T-helper 1 cell treated with Interleukin-12 subunit alpha and Interleukin-12 subunit beta and Interleukin-4 antibody, amounts not matched to agents 30 ng/mL and 1 ng/mL, for 36 hours (primary cell): ENCODE measurements around the gene SLC9A8. TPM values are rescaled to one million over a fixed set of nuclear protein-coding genes. Genes with fewer than 3 reads are reported as not detected.

ENCODE experiments used
- intact Hi-C: fragments of 100-400 bp; cut with micrococcal nuclease; formaldehyde crosslinking; loops from one replicate; pipeline ENCODE4 v1.15.1; 2024
- total RNA-seq: library from RNA; stranded (reverse); gene quantifications from 2 replicates; pipeline ENCODE4 v1.2.3, GENCODE V29; 2022

SLC9A8 gene
- total RNA-seq, 1 donor from 2014 or later: 30.7 TPM

DNA sequence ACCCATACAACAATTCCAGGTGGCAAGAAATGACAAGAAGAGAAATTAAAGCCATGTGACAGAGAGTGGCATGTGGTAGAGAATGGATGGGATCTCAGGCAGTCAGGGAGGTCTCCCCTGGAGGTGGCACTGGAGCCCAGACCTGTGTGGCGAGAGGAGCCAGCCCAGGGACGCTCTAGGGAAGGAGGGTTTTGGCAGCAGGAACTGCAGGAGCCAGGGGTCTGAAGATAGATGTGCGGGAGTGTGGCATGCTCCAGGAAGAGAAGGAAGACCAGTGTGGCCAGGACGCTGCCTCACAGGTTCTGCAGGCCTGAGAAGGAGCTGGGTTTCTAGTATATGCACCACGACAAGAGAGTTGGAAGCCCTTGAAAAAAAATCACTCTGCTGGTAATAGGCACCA lies 57.6 kb downstream of the SLC9A8 start:
- intact Hi-C loops: no loop called here

DNA sequence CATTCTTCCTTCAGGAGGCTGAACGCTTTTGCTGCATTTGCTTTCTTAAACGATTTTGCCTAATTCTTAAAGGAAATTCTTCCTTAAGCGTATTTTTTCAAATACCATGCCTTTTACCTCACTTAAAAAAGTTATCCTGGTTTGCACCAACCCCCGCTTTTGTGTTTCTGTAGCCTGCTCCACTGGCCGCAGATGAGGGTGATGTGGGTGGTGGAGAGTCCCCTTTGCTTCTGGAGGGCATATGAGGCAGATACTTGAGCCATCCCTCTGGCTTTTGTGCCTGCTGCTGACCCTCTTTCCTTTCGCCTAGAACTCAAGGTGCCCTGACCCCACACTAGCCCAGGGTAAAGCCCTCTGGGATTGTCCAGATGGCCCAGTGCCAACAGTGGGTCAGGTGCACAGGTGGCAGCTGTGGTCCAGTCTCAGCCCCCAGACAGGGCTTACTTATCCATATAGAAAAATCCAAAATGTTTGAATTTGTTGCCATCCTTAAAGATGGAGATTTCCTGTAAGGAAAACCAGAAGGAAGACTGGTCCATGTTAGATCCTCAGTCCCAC lies 58.8 kb downstream of the SLC9A8 start:
- intact Hi-C loops: no loop called here

DNA sequence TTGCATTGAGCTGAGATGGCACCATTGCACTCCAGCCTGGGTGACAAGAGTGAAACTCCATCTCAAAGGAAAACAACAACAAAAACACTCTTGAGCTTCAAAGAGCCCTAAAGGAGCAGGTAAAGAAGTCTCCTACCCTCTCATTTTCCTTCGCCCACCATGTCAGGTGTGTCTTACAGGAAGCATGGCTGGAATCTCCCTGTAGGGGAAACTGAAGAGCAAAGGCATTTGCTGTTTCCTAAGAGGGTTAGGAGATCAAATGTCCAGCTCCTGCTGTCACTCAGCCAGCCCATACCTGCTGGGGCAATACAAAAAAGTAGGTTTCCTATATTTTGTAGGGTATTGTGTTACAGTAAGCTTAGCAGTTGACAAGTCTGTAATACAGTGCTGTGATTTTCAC lies 59.4 kb downstream of the SLC9A8 start:
- intact Hi-C loops: no loop called here

DNA sequence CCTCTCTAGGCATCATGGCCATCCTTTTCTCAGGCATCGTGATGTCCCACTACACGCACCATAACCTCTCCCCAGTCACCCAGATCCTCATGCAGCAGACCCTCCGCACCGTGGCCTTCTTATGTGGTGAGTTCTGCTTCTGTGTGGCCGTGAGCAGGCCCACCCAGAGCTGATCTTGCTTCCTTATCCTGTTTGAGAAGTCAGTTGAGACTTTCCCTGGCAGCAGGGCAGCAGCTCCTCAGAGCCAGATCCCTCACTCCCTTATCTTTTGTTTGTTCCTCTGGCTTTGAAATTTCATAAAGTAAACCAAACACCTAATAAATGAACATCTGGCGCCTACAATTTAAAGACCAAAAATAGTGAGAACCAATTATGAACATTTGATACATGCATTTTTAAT lies 62.1 kb downstream of the SLC9A8 start:
- intact Hi-C loops: no loop called here

DNA sequence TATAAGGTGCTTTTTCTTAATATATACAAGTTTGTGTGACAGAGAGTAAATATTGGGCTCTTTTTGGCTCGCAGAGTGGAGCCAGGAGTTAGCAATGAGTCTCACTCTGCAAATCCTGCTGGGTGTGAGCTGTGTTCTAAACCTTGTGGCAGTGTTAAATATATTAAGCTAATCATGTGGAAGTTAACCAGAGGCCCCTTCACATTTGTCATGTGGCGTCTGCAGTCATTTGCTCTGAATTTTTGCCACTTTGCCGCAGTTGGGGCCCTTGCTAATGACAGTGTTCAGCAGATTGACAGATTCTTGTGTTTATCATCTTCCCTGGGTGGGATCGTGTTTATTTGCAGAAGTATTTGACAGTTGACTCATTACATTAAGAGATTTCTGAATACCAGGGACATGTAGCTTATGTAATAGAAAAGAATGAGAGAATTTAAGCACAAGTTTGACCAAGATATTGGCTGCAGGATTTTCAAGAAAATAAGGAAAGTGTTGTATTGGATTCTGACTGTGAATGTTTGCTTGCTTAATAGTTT lies 64.8 kb downstream of the SLC9A8 start:
- intact Hi-C loops: no loop called here

DNA sequence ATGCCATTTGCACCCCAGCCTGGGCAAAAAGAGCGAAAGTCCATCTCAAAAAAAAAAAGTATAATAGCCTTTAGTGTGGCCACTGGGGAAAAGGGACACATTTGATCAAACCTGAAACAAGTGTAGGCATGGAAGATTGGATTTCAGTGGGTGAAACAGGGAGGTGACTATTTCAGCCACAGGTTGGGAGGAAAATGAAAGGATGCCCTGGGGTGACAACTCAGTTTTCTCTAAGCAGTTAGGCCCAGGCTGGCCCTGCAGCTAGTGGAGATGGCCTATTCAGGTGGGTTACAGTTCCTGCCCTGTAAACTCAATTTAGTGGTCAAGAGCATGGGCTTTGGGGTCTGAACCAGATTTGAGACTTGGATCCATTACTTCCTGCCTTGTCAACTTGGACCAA lies 66.3 kb downstream of the SLC9A8 start:
- intact Hi-C loops: no loop called here

DNA sequence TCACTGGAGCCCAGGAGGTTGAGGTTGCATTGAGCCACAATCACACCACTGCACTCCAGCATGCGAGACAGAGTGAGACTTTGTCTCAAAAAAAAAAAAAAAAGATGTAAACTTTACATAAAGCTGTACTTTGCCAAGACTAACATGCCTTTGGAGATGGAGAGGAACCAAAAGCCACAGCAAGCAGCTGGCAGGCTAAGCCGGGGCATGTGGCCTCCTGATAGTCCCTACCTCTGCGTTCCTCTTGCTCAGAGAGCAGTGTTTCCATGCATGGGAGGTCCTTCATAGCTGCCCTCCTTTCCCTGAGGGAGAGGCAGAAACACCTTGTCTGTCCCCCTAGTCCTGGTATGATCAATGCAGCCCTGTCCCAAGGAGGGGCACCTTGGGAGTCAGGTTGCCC lies 67.5 kb downstream of the SLC9A8 start:
- intact Hi-C loops: no loop called here

DNA sequence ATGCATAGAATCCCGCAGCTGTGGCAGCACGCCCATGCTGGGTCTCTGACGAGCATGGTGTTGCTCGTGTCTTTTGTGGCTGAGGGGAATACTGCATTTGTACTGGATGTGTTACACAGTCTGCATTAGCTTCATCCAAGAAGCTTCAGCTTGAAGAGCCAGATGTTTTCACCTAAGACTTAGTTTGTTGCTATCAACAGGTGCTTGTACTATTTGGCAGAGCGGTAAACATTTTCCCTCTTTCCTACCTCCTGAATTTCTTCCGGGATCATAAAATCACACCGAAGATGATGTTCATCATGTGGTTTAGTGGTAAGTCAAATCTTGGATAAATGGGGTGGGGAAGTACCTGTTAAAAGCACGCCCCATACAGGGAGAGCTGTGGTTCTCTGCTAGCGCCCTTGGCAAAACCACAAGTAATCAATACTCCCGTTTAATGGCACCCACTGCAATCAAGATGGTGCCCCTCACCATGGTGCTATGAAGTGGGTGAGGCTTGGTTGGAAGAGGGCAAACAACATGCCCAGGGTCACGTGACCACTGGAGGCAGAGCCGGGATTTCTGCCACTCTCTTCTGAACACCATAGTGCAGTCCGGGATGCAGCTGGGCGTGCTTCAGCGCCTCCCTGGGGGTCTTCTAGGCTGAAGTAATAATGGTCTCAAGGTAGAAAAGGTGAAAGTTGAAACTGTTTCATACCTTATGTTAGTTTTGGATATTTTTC lies 68.3 kb downstream of the SLC9A8 start:
- intact Hi-C loops: no loop called here

DNA sequence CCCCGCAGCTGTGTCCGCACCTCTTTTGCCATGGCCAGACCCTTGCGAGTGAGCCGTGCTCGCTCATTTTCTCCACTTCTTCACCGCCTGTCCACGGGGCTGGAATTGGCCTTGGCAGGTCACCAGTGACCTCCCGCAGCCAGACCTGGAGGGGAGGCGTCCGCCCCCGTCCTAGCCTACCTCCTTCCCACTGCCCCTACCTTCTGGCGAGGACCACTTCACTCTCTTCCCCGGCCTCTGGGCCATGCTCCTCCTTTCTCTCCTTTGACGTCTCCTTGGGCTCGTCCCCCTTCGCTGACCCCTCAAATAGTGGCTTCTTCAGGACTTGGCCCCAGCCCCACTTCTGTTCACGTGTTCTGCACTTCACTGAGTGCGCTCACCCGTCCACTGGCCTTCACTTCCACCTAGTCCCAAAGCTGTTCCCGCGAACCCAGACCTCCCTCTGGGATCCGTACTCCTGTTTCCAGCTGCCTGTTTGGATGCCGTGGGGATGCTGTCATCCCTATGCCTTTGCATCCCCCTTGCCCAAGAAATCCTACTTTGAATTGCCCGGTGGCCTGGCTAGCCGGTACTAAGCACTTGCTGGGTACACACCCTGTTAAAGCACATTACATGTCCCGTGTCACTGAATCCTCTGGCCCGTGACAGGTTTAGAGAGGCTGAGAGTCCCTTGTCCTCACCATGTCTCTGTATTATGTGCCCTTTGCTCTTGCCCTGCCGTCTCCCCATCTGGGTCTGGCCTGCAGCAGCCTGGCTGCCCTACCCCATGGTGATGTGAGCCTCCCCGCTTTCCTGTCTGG lies 69.7 kb downstream of the SLC9A8 start:
- intact Hi-C loops: no loop called here

DNA sequence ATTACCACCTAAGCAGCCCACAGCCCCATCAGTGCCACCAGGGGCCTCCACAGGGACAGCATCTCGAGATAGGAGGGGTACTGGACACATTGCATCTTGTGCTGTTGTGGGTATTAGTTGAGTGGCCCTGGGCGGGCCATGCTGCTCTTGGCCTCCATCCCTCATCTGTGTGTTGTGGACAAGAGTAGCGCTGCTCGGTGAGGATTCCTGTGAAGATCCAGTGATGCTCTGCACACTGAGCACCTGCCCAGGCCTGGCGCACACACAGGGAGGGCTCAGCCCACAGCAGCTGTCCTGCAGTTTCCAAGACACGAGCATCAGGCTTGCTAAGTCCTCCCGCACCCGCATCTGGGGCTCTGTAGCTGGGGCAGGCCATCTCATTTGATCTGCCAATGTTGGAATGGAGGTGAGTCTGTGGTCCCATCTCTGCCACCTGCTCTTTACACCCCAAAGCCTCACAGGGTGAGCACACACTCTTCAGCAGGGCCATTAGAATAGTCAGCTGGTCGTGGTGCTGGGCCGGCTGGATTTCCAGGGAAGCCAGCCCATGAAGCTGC lies 70.7 kb downstream of the SLC9A8 start:
- intact Hi-C loops: no loop called here

DNA sequence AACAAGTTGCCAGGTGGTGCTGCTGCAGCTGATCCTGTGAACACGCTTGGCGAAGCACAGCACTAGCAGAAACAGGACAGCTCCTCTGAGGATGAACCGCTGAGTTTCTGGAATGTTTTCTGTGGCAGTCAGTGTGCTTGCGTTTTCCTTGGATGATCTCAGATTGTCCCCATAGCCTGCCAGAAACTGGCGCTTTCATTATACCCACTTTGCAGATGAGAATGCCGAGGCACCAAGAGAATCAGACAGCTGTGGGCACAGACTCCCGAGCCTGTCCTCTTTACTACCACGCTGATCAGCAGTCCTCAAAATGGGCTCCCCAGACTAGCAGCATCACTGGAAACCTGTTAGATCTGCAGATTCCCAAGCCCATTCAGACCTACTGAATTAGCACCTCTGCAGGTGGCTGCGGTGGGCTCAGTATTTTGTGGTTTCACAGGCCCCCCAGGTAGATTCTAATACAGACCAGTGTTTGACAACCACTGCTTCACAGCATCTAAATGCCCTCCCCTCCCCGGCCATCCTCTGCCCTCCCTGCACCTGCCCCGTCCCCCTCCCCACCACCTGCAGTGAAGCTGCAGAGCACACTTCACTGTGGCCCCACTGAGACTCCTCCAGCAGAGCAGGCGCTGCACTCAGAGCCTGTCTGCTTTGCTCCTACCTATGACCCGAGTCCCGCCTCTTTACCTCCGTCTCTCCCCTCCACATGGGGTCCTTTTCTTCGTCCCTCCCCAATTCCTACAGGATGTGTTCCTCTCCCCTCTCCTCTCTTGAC lies 73.1 kb downstream of the SLC9A8 start:
- intact Hi-C loops: no loop called here

DNA sequence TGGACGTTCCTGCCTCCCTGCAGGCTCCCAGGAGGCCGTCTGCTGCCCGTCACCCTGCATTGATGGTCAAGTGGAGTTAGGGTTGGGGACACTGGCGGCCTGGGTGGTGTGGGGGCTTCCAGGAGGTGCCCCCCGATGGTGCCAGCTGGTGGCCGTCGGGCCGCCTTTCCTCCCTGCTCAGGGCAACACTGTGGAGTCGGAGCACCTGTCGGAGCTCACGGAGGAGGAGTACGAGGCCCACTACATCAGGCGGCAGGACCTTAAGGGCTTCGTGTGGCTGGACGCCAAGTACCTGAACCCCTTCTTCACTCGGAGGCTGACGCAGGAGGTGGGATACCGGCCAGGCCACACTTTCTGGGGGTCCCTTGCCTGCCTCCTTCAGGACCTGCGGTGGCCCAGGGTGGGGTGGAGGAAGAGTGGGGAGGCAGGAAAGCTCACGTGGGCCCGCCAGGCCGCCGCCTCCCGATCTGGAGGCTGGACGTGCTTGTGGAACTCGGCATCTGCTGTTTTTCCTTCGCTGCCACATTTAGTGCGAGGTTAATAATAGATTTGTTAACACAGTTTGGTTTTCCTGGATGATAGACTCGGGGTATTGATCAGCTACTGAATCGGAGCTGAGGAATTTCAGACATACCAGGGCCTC lies 74.1 kb downstream of the SLC9A8 start:
- intact Hi-C loops: no loop called here

DNA sequence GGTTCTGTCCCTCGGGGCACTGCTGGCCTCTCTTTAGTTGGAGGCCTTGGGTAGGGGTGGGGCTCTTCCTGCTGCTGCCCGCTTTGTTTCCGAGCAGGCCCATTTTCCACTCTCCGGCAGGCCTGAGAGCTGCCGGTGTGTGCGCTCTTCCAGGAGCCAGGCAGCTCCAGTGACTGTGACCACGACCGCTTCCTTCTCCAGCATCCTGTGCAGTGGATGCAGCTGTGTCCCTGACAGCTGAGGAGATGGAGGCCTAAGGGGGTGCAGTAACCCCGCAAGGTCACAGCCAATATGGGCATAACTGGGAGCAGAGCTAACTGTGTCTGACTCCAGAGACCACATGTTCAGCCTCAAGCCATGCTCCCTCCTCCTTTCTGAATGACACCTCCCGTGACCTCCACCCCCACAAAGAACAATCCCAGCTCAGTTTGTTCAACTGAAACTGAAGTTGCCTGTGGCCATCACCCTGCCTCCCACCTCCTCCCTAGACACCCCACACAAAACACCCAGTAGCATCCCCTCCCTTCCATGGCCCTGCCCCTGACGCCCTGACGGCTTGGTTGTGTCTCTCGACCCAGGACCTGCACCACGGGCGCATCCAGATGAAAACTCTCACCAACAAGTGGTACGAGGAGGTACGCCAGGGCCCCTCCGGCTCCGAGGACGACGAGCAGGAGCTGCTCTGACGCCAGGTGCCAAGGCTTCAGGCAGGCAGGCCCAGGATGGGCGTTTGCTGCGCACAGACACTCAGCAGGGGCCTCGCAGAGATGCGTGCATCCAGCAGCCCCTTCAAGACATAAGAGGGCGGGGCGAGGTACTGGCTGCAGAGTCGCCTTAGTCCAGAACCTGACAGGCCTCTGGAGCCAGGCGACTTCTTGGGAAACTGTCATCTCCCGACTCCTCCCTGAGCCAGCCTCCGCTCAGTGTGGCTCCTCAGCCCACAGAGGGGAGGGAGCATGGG lies 74.9 kb downstream of the SLC9A8 start:
- intact Hi-C loops: loop anchor here (1.0 to 2.0 kb wide), 3 partner anchors 41 to 276 kb away; no protein-coding TSS in a partner anchor

DNA sequence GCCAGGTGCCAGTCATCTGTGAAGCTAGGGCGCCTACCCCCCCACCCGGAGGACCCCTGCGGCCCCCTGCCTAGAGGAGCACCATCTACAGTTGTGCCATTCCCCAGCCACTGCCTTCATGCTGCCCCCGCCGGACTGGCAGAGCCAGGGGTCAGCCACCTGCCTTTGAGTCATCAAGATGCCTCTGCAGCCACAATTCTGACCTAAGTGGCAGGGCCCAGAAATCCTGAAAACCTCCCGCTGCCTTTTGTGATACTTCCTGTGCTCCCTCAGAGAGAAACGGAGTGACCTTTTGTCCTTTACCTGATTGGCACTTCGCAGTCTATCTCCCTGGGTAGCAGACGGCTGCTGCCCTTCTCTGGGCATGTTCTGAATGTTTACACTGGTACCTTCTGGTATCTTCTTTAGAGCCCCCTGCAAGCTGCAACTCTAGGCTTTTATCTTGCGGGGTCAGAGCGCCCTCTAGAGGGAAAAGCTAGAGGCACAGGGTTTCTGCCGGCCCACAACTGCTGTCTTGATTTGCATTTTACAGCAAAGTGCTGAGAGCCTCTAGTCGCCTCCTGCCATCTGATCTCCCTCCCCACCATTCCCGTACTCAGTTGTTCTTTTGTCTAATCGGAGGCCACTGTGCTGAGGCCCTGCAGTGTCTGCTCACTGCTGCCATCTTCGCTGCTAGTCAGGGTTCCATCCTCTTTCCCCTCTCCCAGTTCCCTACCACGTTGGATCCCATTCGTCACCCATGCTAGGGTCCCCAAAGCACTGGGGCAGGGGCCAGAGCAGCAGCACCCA lies 75.8 kb downstream of the SLC9A8 start:
- intact Hi-C loops: loop anchor here (1.0 to 2.0 kb wide), 3 partner anchors 40 to 277 kb away; no protein-coding TSS in a partner anchor

DNA sequence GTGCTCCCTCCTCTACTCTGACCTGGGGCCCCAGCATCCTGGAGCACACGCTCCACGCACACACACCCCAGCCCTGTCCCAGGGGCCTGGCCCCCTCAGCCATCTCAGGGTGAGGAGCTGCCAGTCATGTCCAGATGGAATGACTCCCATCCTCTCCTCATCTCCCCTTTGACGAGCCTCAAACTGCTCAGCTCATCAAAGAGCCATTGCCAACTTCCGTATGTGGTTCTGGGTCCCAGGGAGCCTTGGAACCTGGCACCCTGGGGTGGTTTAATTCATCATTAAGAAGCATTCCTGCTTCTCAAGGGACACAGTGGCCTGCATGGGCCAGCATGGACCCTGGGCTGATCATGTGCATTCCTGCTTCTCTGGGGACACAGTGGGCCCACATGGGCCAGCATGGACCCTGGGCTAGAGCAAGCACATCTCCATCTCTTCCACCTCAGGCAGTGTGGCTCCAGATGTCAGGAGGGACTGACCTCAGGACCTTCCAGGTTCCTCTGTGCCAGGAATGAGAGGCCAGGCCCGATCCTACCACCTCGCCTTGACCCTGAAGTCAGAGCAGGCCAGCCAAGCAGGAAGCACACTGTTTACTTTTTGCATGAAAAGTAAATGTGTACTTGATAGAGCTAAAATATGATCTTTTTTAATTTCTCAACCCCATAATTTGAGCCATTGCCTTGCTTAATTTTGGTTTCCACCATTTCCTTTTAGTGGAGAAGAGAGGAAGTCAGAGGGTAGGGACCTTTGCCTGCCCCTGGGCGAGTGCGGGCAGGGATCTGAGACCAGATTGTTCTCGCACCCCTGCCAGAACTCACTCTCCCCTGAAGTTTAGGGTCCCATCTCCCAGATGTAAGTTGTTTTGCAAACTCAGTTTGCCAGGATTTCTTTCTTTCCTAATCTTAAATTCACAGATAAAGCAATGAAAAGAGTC lies 76.6 kb downstream of the SLC9A8 start:
- intact Hi-C loops: loop anchor here (2.0 kb wide), 2 partner anchors 40 to 42 kb away; no protein-coding TSS in a partner anchor

DNA sequence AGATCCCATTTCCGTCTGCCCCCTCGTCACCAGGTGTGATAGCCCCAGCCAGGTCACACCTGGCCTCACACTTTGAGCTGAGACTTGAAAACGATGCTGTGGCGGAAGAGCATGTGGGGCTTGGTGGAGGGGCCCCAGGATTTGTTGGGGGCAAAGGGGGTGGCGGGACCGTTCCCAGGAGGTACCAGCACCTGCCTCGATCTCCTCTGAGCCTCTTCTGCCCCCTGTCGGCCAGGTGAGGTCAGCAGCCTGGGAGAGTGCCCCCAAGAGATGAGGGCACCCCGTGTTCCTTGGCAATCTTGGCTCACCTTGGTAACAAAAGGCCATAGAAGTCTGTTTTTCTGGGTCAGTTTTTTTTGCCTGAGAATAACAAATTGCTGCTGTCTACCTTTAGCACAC lies 77.3 kb downstream of the SLC9A8 start:
- intact Hi-C loops: loop anchor here (2.0 kb wide), 2 partner anchors 39 to 43 kb away; no protein-coding TSS in a partner anchor
